Measurements from ENCODE around the gene DOCK6.

Gene DOCK6

DNA sequence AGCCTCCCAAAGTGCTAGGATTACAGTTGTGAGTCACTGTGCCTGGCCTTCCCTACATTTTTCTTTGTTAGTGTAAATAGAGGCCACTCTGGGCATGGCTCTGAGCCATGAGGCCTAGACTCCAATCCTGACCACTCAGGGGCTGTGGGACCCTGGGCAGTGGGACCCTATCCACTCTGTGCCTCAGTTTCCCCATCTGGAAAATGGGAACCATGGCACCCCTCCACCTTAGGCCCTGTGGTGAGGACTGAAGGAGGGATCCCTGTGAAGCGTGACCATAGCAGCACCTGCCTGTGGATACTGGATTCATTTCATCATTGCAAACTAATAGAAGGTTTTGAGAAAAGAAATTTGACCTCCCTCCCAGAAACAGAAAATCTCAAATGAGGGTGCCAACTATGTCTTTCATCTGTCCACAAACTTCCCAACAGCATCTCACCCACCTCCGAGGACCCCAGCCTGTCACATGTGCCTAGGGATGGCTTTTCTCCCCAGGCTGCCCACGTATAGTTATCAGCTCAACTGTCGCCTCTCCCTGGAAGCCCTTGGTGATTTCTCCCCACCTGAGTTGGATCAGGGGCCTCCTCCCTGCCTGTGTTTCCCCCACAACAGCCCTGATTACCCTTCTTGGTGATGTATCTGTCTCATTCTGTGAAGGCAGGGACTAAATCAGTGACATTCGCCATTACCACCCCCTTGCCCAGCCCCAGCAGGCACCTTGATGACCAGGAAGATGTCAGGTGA, 17.3 kb downstream of the DOCK6 start:
- no peak for DNase-seq

DNA sequence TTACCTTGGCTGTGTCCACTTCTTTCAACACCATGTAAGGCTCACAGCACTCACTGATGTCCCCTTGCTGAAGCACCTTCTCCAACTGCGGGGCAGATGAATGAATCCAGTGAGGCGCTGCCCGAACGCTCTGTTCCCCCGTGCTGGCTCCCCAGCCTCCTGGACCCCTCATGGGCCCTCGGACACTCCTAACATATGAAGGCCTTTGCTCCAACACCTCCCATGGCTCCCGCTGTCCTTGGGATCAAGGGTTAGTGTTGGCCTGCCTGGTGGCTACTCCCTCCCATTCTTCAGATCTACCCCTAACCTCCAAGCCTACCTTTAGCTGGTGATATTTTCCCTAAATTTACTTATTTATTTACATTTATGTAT, 18.5 kb downstream of the DOCK6 start:
- DNase-seq, result no peak

GRCh38 chr19:11242864-11243797, 19.2 kb downstream of the DOCK6 start:
- DNase-seq, result peak; percentile 90

DNA sequence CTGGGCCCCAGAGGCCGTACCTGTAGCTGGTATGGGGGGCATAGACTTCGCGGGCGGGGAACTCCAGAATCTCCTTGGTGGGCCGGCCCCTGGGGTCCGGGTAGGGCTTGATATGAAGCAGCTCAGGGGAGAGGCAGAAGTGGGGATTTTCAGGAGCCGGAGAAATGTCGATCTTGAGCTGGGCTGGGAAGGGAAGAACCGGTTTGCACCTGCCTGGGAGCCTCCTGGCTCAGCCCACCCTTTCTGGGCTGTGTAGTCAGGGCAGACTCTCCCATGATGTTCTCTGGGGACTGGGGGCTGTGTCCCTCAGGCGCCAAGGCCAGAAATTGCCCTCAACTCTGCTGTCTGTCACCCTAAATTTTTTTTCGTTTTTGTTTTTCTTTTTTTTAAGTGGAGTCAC, 20.3 kb downstream of the DOCK6 start:
- DNase-seq, result no peak

GRCh38 chr19:11240008-11240444, 22.3 kb downstream of the DOCK6 start:
- no peak for DNase-seq

DNA sequence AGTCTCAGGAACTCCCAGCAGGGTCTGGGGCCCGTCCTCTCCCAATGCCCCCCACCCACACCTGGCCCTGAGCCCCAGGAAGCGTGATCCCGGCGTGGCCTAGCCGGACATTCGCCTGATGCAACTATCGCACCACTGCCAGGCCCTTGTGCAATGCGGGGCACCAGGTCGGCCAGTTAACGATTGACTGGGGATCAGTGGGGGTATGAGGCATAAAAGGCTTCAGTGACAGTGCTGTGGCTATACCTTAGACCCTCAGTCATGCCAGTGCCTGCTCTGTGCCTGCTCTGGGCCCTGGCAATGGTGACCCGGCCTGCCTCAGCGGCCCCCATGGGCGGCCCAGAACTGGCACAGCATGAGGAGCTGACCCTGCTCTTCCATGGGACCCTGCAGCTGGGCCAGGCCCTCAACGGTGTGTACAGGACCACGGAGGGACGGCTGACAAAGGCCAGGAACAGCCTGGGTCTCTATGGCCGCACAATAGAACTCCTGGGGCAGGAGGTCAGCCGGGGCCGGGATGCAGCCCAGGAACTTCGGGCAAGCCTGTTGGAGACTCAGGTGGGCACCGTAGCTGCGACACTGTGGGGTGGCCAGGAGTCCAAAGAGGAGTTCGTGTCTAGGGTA, 22.8 kb downstream of the DOCK6 start, which contains the start of gene ANGPTL8:
Gene ANGPTL8 (plus strand): TSS at position 243 of the 624 bp plus-strand sequence. CDS start 19 bp downstream, at position 262.
- DNase-seq, result no peak

DNA sequence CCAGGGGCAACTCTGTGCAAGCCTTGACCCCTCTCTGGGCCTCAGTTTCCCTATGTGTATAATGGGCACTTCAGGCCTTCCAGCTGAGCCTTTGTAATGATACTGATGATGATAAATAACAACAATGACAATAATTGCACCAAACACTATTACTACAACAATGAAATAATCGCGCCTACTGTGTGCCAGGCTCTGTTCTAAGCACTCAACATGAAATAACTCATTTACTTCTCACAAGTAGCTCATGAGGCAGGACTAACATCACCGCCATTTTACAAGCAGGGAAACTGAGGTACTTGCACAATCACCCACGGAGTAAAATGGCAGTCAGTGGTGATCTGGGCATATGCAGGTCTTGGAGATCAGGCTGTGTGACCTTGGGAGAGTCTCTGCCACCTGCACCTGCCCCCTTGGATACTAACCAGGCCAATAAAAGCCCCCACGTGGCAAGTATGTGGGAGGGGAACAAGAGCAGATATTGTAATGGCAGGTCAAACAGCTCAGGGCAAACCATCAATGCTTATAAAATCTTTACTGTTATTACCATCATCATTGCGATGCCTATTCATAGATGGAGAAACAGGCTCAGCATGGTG, 23.4 kb downstream of the DOCK6 start:
- DNase-seq, result no peak

DNA sequence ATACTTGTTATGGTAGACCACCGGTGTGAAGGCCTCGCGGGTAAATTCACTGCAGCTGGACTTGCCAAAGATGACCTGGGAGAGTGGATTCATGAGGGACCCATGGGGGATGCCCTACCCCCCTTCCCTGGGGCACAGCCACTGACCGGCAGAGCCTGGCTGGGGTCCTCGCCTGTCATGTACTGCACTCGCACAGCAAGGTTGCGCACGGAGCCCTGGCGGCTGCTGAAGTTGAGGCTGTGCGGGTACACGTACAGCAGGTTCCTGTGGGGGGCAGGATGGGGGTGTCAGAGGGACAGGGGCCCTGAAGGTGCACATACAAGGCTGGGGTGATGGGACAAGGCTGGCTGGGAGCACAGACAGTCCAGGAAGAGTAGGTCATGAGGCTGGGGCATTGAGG, 24.3 kb downstream of the DOCK6 start:
- no peak for DNase-seq

- no peak for DNase-seq
Observed at GRCh38 chr19:11237321-11237720, 25.0 kb downstream of the DOCK6 start.

- no peak for DNase-seq
Observed at GRCh38 chr19:11236324-11237301, 25.7 kb downstream of the DOCK6 start.

- DNase-seq, result no peak
Observed at GRCh38 chr19:11234486-11235075, 27.7 kb downstream of the DOCK6 start.

- DNase-seq, result no peak
Observed at GRCh38 chr19:11233073-11233472, 29.3 kb downstream of the DOCK6 start.

DNA sequence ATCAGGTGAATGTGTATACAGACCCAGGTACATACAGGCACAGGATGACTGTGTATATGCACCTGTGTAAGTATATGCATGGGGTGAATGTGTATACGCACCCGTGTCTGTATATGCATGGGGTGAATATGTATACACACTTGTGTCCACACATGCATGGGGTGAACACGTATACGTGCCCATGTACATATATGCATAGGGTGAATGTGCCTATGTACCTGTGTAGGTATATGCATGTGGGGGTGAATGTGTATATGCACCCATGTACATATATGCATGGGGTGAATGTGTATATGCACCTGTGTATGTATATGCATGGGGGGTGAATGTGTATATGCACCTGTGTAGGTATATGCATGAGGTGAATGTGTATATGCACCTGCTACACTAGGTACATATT, 29.8 kb downstream of the DOCK6 start:
- DNase-seq, result no peak

DNA sequence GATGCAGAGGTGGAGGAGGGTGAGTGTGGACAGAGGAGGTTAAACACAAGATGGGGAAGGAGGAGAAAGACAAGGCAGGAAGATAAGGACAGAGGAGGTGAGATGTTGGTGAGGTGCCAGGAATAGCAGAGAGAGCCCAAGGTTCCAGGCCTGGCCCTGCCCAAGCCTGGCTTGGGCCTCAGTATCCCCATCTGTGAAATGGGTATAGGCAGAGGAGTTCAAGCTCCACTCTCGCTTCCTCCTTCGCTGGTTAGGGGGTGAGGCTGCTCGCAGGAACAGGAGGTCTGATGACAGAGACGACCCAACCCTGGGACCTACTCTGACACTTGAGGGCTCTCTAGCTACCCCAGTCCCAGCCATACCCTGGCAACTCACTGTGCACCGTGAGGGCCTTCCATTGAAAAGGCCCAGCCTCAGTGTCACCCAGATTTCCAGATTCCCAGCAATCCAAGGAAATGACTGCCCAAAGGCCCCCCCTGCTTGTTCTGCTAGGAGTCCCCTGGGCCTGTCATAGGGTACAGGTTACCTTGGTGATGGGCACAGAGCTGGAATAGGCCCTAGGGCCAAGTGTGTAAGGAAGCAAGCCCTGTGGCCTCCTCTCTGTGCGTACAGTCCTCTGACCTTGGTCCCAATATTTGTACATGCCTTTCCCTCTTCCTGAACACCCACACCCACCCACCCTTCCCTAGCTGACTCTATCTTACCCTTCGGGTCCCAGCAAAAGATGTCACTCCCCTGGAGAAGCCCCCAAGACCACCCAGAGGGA, 31.5 kb downstream of the DOCK6 start:
- no peak for DNase-seq

- no peak for DNase-seq
Observed at GRCh38 chr19:11227195-11227886, 35.0 kb downstream of the DOCK6 start.

DNA sequence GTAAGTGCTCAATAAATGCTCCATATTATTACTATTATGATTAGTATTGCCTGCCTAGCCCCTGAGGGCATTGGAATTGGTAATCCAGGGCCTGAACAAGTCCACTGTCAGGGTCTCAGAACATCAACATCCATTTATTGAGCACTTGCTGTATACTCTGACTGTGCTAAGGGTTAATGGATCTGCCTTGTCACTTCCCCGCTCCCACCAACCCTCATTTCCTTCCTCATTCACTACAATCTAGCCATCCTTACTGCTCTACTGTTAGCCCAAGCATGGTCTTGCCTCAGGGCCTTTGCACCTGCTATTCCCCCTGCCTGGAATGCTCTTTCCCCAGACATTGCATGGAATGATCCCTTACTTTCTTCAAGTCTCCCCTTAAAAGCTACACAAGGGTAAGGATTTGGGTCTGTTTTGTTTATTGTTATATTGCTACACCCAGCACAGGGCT, 35.6 kb downstream of the DOCK6 start:
- DNase-seq, result no peak

DNA sequence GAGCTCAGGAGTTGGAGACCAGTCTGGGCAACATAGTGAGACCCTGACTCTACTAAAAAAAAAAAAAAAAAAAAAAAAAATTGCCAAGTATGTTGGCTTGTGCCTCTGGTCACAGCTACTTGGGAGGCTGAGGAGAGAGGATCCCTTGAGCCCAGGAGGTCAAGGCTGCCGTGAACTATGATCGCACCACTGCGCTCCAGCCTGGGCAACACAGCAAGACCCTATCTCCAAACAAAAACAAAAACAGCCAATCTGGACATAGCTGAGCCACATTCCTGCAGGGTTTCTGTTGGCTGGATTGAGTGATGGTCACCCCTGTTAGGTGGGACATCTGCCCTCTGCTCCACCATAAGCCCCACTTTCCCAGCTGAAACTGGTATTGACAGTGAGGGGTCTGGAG, 36.5 kb downstream of the DOCK6 start:
- no peak for DNase-seq

- DNase-seq, result no peak
Observed at GRCh38 chr19:11225172-11225571, 37.2 kb downstream of the DOCK6 start.

DNA sequence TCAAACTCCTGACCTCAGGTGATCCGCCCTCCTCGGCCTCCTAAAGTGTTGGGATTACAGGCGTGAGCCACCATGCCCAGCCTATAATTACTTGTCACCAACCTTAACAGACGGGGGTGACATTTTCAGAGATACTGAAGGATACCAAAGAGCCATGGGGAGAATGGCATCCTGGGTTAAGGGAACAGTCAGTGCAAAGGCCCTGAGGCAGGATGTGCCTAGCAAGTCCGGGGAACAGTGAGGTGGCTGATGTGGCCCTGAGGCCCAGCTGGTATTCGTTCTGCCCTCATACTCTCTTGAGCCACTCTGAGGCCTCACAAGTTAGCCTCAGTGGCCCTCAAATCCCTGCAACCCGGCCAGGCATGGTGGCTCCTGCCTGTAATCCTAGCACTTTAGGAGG, 37.9 kb downstream of the DOCK6 start:
- no peak for DNase-seq

- DNase-seq, result no peak
Observed at GRCh38 chr19:11223200-11223599, 39.1 kb downstream of the DOCK6 start.

Data from right forelimb (tissue), 1 donor.